OCI-LY1 (cell line): Measurements from ENCODE around the gene GNG13.

Experiments used
- H2AFZ ChIP-seq: fragments of 200-600 bp; sonication (generic), shearing (Covaris generic); 2 replicates; pipeline ENCODE4 v1.6.0; 2014; ENCODE audit warnings: antibody characterized with exemption, mild to moderate bottlenecking, low read length
- H3F3A ChIP-seq: fragments of 200-600 bp; sonication (generic), shearing (Covaris generic); 2 replicates; pipeline ENCODE4 v1.6.0; 2014; ENCODE audit warnings: mild to moderate bottlenecking, antibody characterized with exemption, low read length, moderate library complexity; ENCODE audit not compliant: insufficient read depth
- H3K27ac ChIP-seq: fragments of 200-600 bp; sonication (generic); 2 replicates; pipeline ENCODE4 v1.5.1; 2014; ENCODE audit warnings: low read length, mixed run types, mild to moderate bottlenecking, low read depth; ENCODE audit not compliant: poor library complexity, severe bottlenecking
- H3K27me3 ChIP-seq: fragments of 200-600 bp; sonication (generic); 2 replicates; pipeline ENCODE4 v1.6.0; 2014; ENCODE audit warnings: antibody characterized with exemption, mild to moderate bottlenecking, low read length, moderate library complexity; ENCODE audit not compliant: insufficient read depth
- H3K36me3 ChIP-seq: fragments of 200-600 bp; sonication (generic); 2 replicates; pipeline ENCODE4 v1.6.1; 2014; ENCODE audit warnings: mild to moderate bottlenecking, antibody characterized with exemption, low read length, moderate library complexity, mixed read lengths; ENCODE audit not compliant: insufficient read depth
- H3K4me1 ChIP-seq: fragments of 200-600 bp; sonication (generic); 2 replicates; pipeline ENCODE4 v1.5.1; 2014; ENCODE audit warnings: mild to moderate bottlenecking, low read length, moderate library complexity; ENCODE audit not compliant: insufficient read depth, severe bottlenecking
- H3K4me2 ChIP-seq: fragments of 200-600 bp; sonication (generic), shearing (Covaris generic); 2 replicates; pipeline ENCODE4 v1.6.1; 2014; ENCODE audit warnings: low read length
- H3K4me3 ChIP-seq: fragments of 200-600 bp; sonication (generic); 2 replicates; pipeline ENCODE4 v1.5.1; 2014; ENCODE audit warnings: low read length, low read depth, mild to moderate bottlenecking, mixed read lengths; ENCODE audit not compliant: poor library complexity, severe bottlenecking
- H3K79me2 ChIP-seq: fragments of 200-600 bp; shearing (Covaris generic); 2 replicates; pipeline ENCODE4 v1.6.1; 2016; ENCODE audit warnings: mixed run types, low read length, mixed read lengths; ENCODE audit not compliant: insufficient read depth
- H3K9ac ChIP-seq: fragments of 200-600 bp; sonication (generic), shearing (Covaris generic); 2 replicates; pipeline ENCODE4 v1.6.1; 2014; ENCODE audit warnings: mild to moderate bottlenecking, low read length, mixed read lengths
- H3K9me2 ChIP-seq: fragments of 200-600 bp; sonication (generic), shearing (Covaris generic); 2 replicates; pipeline ENCODE4 v1.6.1; 2014; ENCODE audit warnings: low read depth, mild to moderate bottlenecking, low read length, mixed read lengths
- H3K9me3 ChIP-seq: fragments of 200-600 bp; shearing (Covaris generic); 2 replicates; pipeline ENCODE4 v1.6.1; 2014; ENCODE audit warnings: low read length, mixed read lengths
- H4K20me1 ChIP-seq: fragments of 200-600 bp; sonication (generic), shearing (Covaris generic); 2 replicates; pipeline ENCODE4 v1.6.0; 2016; ENCODE audit warnings: mild to moderate bottlenecking, low read length; ENCODE audit not compliant: insufficient read depth
- EZH2 ChIP-seq: fragments of 200-600 bp; sonication (generic), shearing (Covaris generic); IDR thresholded peaks from 2 replicates; pipeline ENCODE4 v1.8.0; 2017; ENCODE audit warnings: borderline replicate concordance, mixed run types, mild to moderate bottlenecking, antibody characterized with exemption, low read length, moderate library complexity, mixed read lengths
- TF ChIP-seq, protein P1 (sequence below): fragments of 200-600 bp; sonication (generic), shearing (Covaris generic); IDR thresholded peaks from 2 replicates; pipeline ENCODE4 v1.5.1; 2017; ENCODE audit warnings: mild to moderate bottlenecking, antibody characterized with exemption, low read length, moderate library complexity, mixed read lengths

Gene GNG13

DNA sequence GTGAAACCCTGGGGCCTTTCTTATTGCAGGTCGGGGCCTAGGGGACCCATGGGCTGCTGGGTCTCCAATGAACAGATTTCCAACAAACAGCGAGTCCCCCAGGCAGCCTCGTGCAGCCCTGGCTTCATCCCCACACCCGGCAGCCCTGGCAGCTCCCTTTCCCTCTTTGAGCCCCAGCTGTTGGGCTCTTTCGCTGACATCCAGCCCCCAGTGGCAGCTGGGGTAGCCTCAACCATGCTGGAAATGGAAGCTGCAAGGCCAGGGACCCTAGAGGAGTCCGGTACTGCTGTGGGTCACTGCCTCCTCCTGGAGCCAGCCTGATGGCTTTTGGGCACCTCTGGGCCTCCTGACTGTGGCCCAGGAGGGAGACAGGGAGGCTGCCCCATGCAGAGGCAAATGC lies 18.3 kb downstream of the GNG13 start:
- Histone ChIP-seq H4K20me1 (no peaks in the 10 kb centered on the region), H3K9me2 (no peaks in the 10 kb centered on the region), H3F3A (no peaks in the 10 kb centered on the region), H3K27me3 (no peaks in the 10 kb centered on the region; the same call in 1 of the 2 replicates), H3K9ac (no peak overlapping the region), H3K36me3 (peaks cover 22% of the 10 kb centered on the region), H3K4me1 (peaks cover 7% of the 10 kb centered on the region), H3K4me2 (no peak overlapping the region), H3K4me3 (no peak overlapping the region), H3K27ac (no peak overlapping the region), H3K79me2 (no peaks in the 10 kb centered on the region), H3K9me3 (no peaks in the 10 kb centered on the region), H2AFZ (no peak overlapping the region)
- no peak for TF ChIP-seq EZH2
- TF ChIP-seq, protein P1, sequence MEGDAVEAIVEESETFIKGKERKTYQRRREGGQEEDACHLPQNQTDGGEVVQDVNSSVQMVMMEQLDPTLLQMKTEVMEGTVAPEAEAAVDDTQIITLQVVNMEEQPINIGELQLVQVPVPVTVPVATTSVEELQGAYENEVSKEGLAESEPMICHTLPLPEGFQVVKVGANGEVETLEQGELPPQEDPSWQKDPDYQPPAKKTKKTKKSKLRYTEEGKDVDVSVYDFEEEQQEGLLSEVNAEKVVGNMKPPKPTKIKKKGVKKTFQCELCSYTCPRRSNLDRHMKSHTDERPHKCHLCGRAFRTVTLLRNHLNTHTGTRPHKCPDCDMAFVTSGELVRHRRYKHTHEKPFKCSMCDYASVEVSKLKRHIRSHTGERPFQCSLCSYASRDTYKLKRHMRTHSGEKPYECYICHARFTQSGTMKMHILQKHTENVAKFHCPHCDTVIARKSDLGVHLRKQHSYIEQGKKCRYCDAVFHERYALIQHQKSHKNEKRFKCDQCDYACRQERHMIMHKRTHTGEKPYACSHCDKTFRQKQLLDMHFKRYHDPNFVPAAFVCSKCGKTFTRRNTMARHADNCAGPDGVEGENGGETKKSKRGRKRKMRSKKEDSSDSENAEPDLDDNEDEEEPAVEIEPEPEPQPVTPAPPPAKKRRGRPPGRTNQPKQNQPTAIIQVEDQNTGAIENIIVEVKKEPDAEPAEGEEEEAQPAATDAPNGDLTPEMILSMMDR, result no peak

DNA sequence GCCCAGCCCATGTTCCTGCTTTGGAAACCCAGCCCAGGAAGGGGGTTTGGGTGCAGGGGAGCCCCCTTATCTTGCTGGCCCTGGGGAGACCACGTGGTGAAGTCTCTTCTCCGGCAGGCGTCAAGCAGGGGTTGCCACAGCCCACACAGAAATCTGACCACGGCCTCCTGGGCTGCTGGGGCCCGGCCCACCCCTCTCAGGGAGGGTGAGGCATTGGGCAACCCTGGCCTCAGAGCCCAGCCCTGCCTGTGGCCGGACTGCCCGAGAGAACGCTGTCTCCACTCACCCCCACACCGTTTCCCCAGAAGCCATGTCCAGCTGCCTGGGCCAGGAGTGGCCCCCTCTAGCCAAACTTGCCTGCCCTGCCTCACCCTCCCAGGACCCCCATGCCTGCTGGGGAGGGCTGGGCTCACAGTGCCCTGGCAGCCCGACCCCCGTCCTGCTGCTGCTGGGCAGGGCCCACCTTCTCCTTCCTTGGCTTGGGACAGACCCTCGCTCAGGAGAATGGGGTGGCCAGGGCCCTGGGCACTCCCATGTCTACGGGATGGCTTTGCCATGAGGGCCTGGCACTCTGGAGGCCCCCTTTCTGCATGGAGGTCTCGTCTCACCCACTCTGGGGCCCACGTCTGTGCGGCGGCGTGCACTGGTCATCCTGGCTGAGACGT lies 19.1 kb downstream of the GNG13 start:
- H3K9me3 ChIP-seq, result no peaks in the 10 kb centered on the region
- no peak overlapping the region for H3K9ac ChIP-seq
- no peak overlapping the region for H2AFZ ChIP-seq
- peaks cover 16% of the 10 kb centered on the region for H3K36me3 ChIP-seq
- no peak overlapping the region for H3K4me2 ChIP-seq
- H3K4me1 ChIP-seq, result no peaks in the 10 kb centered on the region
- TF ChIP-seq, protein P1, result no peak
- no peak for TF ChIP-seq EZH2
- no peak overlapping the region for H3K4me3 ChIP-seq
- no peaks in the 10 kb centered on the region for H3F3A ChIP-seq
- H3K79me2 ChIP-seq, result no peaks in the 10 kb centered on the region
- no peaks in the 10 kb centered on the region for H4K20me1 ChIP-seq
- H3K27me3 ChIP-seq, result no peaks in the 10 kb centered on the region; the same call in 1 of the 2 replicates
- H3K27ac ChIP-seq, result no peak overlapping the region
- H3K9me2 ChIP-seq, result no peaks in the 10 kb centered on the region

DNA sequence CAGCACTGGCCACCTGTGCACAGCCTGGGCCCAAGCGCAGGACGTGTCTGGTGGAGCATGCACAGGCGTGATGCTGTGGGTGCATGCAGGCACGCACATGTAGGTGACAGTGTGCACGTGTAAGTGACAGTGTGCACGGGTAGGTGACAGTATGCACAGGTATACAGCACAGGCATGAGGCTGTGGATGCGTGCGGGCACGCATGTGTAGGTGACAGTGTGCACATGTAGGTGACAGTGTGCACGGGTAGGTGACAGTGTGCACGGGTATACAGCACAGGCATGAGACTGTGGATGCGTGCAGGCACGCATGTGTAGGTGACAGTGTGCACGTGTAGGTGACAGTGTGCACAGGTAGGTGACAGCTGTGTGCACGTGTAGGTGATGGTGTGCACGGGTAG lies 20.2 kb downstream of the GNG13 start:
- TF ChIP-seq EZH2, result no peak
- TF ChIP-seq, protein P1, result no peak
- Histone ChIP-seq H3K4me3 (no peak overlapping the region), H2AFZ (no peak overlapping the region), H3K27me3 (no peaks in the 10 kb centered on the region; the same call in 1 of the 2 replicates), H4K20me1 (no peaks in the 10 kb centered on the region), H3K79me2 (no peaks in the 10 kb centered on the region), H3F3A (no peaks in the 10 kb centered on the region), H3K9ac (no peak overlapping the region), H3K4me1 (no peaks in the 10 kb centered on the region), H3K9me3 (no peaks in the 10 kb centered on the region), H3K27ac (no peak overlapping the region), H3K9me2 (no peaks in the 10 kb centered on the region), H3K36me3 (peaks cover 6% of the 10 kb centered on the region), H3K4me2 (no peak overlapping the region)
